MV-4-11 (cell line): Measurements from ENCODE around the gene FLT4.
"Not testable (repeated sequence)": the region's sequence is repeated elsewhere in the genome, so short reads cannot be mapped to it uniquely, and the experiment has no call there.

Experiments used
- DNase-seq: peaks from one replicate; lab custom pipeline; 2025; lab: John Stamatoyannopoulos, UW

Gene FLT4

DNA sequence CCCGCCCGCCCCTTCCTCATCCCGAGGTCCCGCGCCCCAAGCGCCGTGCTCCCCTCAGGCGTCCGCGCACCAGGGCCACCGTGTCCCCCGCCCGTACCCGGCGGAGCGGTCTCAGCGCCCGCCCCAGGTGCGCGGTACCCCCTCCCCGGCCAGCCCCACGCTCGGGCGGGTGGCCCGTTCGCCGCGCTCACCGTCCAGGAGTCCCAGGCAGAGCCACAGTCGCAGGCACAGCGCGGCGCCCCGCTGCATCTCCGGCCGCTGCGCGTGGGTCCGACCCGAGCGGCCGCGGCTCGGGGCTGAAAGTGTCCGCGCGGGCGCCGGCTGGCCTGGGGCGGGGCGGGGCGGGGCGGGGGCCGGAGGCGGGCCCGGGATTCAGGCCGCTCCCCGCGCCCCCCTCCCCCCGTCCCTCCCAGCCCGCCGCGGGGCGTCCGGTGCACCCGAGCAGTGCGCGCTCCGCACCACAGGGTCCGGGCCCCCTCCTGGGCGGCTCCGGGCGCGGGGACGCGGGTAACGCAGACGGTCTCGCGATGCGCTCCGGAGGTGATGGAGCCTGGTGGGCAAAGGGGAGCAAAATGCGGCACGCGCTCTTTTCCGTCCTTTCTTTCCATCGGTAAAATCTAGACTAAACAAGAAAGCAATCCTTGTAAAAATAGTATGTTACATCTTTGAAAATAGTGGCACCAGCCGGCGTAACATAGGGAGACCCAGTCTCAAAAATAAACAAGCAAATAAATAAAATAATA lies at the start of gene FLT4:
FLT4 (minus strand) TSS at position 304 of the 743 bp plus-strand sequence; CDS start at position 249, 55 bp downstream.
- no peak for DNase-seq

DNA sequence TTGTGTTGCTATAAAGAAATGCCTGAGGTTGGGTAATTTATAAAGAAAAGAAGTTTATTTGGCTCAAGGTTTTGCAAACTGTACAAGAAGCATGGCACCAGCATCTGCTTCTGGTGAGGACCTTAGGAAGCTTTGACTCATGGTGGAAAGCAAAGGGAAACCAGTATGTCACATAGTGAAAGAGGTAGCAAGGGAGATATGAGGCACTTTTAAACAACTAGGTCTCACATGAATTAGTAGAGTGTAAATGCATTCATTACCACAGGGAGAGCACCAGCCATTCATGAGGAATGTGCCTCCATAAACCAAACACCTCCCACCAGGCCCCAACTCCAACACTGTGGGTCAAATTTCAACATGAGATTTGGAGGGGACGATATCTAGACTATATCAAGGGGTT lies 49.6 kb upstream of the FLT4 start:
- no peak for DNase-seq

DNA sequence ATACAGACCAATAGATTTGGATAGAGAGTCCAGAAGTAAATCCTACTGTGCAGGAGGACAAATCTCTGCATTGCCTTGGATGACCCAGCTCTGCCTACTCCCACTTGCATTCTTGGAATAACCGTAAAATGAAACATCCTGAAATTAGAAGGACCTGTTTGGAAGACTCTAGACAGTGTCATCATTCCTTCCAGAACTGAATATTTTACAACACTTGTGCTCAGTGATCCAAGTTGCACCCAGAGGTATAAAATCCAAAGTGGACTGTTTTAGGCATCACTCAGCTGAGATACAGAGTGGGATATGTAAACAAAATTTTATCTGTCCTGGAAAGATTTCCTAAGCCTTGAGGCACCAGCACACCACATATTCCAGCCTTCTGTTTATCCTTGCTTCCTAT lies 46.7 kb upstream of the FLT4 start:
- DNase-seq = no peak

DNA sequence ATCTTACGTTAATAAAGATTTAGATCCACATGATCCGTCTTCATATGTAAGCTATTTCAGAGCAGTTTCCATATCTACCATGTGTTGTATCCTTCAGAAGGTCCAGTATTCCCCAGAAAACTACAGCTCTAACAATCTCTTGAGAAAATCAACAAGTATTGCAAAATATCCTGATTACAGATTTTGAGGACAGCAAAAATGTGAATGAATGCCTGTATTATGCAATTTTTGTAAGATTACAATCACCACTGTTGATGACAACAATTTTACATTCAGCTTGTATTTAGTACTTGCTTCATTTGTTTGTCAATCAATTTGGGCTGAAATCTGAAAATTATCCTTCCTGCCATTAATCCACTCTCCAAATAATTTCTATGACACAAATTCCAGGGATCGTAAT lies 43.0 kb upstream of the FLT4 start:
- no peak for DNase-seq

DNA sequence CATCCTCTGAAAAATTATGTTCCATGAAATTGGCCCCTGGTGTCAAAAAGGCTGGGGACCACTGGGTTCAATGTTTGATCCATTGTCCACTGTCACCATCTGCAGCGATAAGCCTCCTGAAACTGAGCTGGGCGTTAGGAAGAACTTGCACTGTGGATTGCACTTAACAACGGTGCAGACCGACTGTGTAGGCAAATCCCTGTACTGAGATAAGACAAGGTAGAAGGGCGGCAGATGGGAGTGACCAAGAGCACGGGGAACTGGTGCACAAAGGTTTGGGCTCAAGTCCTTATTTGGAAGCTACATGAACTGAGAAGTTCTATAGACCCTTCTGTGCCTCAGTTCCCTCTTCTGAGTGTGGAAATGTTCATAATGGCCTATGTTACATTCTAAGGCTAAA lies 41.6 kb upstream of the FLT4 start:
- no peak for DNase-seq

DNA sequence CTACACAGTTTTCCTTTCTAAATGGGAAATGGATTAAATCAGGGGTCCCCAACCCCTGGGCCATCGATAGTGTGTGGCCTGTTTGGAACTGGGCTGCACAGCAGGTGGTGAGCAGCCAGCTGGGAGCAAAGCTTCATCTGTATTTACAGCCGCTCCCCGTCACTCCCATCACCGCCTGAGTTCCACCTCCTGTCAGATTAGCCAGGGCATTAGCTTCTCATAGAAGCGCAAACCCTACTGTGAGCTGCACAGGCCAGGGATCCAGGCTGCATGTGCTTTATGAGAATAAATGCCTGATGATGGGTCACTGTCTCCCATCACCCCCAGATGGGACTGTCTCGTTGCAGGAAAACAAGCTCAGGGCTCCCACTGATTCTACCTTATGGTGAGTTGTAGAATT lies 41.2 kb upstream of the FLT4 start:
- no peak for DNase-seq

DNA sequence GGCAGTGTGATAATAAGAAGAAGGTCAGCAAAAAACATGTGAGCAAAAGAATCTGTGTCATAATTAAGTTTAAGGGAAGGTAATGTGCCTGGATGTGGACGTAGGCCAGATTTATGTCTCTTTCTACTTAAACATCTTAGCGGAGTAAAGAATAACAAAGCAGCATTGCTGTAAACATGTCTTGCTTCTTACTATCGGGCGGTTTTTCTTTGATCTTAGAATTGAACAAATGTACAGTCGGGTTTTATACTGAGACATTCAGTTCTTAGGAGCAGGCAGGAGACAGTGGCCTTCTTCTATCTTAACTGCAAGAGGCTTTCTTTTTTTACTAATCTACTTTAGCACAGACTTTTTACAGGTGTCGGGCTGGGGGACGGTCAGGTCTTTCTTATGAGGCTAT lies 40.4 kb upstream of the FLT4 start:
- DNase-seq = no peak

DNA sequence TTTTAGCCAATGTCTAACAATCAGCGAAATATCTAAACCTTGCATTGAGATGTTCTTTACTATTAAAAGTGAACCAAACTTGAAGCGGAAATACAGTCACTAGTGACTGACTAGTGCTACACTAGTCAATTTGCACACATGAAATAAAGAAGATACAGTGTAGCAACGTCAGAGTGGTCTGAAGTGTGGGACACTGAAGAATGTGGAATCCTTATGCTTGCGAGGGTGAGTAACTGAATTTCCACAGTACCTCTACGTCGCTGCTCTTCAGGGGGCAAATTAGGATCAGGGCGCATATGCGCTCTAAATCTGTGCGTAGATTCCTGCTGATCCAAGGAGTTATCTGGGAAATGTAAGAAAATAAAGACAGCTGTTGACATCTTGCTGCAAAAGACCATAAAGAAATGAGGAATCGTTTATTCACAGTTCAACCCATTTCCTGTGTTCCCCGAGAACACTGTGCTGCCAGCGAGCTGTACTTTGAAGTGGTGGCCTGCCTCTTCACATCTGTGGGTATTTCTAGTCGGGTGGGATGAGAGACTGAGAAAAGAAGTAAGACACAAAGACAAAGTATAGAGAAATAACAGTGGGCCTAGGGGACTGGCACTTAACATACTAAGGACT lies 39.8 kb upstream of the FLT4 start:
- DNase-seq = no peak

DNA sequence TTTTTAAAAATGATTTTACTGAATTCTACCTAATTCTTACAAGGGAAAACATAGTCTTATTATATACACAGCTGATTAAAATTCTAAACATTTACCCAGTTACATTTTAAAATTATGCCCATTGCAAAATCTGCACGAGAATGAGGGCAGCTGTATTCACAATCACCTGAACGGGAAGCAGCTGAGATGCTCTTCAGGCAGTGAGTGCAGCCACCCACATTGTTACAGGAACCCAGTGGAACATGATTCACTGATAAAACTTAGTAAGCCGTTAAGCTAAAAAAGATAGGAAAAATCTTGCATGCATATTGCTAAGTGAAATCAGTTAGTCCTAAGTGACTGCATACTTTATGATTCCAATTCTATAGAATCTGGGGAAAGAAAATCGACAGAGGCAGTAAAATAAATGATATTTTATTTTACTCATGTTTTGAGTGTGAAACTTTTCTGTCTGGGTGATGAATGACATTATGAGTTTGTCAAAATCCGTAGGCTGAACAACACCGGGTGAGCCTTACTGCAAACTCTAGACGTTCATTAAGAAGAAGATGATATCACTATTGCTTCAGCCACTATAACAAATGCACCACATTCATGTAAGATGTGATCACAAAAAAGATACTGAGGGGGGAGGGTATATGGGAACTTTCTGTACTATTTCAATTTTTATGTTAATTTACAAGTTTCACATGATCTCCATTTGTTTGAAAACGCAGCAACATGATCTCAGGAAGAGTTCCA lies 39.1 kb upstream of the FLT4 start:
- DNase-seq = no peak

DNA sequence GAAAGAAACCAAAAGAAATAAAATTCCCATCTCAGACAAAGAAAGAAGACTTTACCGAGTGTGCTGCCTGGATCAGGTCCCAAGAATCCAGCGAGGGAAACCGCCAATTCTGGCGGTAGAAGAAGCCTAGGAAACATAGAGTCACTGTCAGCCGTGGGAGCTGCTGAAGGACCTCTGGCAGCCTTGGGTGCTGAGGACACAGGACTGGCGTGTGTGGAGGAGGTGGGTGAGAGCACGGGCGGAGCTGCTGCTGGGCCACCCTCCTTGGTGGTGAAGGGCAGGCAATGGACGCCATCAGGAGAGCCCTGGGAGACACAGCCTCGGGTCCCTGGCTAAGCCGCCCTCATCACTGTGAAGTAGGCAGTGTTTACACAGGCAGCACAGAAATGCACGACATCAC lies 37.4 kb upstream of the FLT4 start:
- not testable (repeated sequence) for DNase-seq

DNA sequence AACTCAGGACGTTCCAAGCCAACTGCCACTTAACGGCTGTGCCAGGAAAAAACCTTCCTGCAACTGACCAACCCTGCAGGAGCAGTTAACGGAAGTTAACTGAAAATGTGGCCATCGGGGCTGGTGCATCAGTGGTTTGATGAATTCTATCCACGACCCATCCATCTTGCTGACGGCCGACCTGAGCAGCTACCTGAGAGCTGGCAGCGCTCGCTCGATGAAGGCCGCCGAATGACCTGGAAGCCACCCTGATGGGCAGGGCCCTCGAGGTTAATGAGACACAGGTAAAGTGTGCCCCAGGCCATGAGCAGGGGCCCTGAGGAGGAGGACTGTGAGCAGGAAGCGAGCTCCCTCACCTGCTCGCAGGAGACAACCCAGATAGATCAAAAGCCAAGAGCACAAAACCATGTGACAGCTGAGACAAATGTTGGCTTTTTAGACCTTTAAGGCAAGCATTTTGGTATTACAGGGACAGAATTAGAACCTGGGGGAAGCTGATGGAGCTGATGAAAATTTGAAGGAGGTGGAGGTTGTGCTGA lies 35.3 kb upstream of the FLT4 start:
- no peak for DNase-seq

DNA sequence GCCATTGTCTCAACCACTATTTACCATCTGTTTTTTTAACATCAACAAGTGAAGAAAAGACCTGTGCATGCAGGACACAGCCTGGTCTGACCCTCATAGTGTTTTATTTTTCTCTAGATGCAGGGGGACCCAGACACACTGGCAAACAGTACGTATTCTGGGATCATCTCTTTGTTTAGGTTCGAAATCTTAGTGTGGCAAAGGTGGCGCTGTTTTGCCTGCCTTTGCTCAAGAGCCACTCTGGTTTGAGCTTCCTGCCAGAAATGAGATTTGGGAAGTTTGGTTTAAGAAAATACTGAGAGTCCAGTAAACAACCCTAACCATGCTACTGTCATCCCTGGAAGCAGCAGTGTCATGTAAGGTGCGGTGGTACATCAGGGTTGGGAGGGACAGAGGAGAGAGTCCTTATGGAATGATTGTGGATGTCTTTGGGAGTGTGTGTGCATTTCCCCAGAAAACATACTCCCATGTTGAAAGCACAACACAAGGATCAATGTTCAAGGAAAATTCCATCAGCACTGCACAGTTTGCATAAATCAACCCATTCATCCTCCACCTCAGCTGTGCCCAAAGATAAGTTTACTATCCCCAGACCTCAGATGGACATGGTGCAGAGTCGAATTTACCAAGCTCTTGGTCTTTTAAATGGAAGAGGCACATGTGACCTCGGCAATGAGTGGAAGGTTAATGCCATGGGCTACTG lies 34.0 kb upstream of the FLT4 start:
- no peak for DNase-seq

DNA sequence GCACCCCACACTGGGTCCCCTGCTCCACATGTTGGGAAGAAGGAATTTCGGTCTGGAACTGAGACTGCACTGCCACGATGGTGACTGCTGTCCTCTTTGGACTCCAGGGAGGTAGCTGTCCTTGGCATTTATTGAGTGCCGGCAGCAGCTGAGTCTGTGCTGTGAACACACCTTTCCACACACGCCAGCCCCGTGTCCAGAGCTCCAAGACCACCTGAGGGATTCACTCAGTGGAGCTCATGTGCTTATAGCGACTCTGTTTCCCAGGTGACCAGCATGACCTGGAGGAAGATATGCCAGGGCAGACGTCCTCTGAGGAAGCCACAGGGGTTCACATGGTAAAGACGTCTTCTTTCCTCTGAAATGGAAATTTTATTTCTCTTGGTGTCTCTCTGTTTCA lies 33.2 kb upstream of the FLT4 start:
- DNase-seq = no peak

DNA sequence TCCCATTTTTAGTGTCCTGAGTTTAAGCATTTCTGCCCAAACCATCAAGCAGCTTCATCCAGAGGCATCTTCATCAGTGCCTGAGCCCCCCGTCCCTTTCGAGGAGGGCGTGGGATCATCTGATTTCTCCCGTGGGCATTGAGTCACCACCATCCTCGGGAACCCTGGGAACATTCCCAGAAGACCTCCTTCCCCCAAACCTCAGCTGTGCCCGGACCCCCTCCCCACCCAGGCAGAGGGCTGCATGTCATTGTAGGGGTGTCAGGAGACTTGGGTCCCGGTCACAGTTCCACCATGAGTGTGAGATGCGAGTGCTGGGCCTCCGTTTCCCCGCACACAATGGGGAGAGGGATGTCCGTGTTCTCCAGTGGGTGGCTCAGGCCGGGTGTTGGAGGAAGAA lies 32.6 kb upstream of the FLT4 start:
- not testable (repeated sequence) for DNase-seq

DNA sequence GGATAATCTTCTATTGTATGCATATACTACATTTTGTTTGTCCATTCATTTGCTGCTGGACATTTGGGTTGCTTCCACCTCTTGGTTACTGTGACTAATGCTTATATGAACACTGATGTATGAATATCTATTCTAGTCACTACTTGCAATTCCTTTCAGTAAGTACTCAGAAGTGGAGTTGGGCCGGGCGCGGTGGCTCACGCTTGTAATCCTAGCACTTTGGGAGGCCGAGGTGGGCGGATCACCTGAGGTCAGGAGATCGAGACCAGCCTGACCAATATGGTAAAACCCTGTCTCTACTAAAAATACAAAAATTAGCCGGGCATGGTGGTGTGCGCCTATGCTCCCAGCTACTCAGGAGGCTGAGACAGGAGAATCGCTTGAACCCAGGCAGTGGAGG lies 28.9 kb upstream of the FLT4 start:
- not testable (repeated sequence) for DNase-seq

DNA sequence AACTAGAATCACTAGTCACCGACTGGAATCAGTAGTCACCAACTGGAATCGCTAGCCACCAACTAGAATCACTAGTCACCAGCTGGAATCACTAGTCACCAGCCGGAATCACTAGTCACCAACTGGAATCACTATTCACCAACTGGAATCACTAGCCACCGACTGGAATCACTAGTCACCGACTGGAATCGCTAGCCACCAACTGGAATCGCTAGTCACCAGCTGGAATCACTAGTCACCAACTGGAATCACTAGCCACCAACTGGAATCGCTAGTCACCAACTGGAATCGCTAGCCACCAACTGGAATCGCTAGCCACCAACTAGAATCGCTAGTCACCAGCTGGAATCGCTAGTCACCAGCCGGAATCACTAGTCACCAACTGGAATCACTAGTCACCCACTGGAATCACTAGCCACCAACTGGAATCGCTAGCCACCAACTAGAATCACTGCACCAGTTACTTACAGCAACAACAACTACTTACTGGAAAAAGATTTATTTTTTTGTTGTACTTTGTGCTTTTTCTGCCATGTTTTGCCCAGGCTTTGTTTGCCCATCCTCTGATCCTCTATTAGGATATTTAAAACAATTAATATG lies 25.7 kb upstream of the FLT4 start:
- no peak for DNase-seq

DNA sequence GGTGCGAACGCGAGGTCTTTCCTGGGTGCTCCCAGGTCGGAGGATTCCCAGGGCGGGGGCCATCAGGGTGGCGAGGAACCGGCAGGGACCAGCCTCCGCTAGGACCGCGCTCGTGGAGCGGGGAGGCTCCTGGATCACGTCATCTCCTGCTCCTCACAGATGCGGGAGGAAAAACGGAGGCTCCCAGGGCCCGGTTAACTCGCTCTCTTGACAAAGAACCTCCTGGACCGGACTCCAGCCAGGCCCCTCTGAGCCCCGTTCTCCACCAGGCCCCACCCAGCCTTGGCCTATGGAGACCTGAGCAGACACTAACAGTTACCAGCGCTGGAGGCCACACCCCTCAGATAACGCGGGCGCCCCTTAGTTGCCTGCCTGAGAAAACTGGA lies 24.7 kb upstream of the FLT4 start:
- DNase-seq = not testable (repeated sequence)

DNA sequence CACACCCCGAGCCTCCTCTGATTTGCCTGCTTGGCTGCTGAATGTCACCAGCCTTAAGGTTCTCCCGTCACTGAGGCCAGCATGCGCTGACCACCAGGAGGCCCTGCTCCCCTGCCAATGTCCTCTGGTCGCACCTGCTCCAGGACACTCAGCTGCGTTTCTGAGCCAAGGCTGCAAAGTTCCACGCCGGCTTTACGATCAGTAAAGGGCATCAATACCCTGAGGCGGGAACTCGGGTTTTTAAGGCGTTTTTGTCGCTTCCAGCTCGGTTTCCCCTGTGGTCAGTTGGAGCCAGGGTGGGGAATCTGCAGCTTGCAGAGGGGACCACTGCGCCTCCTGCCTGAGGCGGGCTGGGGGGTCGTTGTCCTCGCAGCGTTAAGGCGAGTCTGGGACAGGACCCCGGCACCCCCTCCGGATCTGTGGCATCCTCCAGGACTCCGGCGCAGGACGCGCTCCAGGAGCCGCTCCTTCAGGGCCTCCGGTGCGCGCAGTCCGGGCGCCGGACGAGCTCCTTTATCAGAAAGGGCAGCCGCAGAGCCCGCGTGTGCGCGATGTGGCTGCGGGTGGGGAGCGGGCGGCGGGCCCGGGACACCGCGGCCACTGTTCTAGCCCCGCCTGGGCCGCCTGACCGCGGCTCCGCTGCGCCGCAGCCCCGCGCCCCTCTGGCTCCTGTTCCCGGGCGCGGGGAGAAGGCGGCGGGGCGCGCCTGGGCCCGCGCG lies 24.1 kb upstream of the FLT4 start:
- DNase-seq = no peak

DNA sequence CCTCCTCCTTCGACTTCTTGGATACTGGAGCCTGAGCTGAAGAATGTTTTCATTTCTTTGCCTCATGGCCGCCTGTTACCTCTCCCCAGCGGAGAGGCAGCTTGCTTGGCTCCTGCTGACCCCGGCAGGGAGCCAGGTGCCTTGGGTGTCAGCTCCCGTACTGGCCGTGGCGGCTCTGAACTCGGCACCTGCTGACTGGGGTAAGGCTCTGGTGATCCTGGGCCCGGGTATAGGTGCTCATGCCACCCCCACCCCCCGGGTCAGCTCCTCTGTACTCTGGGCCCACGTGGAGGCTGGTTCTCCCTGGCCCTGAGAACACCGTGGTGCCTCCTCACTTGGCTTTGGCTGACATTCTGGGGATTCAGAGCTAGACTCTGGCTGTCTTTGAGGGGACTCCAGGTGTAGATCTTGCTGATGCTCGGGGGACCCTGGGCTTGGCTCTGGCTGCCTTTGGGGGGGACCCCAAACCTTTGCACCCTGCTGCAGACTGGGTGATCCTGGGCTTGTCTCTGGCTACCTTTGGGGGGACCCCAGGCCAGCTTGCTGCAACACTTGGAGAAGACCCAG lies 22.6 kb upstream of the FLT4 start:
- DNase-seq = not testable (repeated sequence)

DNA sequence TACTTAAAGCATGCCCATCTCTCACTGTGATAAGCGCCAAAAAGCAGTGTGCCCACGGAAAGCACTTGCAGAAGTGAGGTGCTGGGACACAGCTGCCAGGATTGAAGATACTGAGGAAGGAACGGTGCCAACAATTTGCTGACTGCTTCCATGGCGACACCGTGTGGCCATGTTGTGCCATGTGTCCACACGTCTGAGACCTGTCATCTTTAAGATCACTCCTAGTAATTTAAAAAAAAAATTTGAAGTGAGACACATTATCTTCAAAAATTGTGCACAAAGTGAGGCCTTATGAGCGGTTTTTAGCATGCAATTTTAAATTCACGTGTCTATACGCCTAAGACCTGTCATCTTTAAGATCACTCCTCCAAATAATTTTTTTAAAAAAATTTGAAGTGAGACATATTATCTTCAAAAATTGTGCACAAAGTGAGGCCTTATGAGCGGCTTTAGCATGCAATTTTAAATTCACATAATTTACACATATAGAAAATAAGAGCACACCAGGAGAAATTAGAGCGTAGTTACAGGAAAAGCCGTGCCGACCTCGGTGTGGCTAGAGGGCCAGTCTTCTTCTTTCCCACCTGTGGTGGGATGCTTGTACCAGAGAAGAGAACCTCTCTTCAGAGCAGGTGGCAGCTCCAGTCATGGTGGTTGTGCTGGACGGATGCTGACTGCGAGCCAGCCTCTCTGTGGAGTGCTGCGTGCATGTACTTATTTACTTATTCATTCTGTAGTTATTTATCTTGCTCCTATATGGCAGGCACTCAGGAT lies 21.4 kb upstream of the FLT4 start:
- DNase-seq = peak; percentile 58
